GM23248 (cell line): ENCODE data around the gene OR7C2.

Experiments
- EZH2 ChIP-seq: fragments of 200-600 bp; sonication (generic); IDR thresholded peaks from 2 replicates; pipeline ENCODE4 v1.6.1; 2018; ENCODE audit warnings: antibody characterized with exemption, mild to moderate bottlenecking; ENCODE audit not compliant: insufficient read depth, poor library complexity, severe bottlenecking
- EZH2phosphoT487 ChIP-seq: fragments of 200-600 bp; sonication (generic); IDR thresholded peaks from 2 replicates; pipeline ENCODE4 v1.6.1; 2018; ENCODE audit warnings: antibody characterized with exemption, moderate library complexity, mild to moderate bottlenecking, low read depth; ENCODE audit not compliant: insufficient read depth

DNA sequence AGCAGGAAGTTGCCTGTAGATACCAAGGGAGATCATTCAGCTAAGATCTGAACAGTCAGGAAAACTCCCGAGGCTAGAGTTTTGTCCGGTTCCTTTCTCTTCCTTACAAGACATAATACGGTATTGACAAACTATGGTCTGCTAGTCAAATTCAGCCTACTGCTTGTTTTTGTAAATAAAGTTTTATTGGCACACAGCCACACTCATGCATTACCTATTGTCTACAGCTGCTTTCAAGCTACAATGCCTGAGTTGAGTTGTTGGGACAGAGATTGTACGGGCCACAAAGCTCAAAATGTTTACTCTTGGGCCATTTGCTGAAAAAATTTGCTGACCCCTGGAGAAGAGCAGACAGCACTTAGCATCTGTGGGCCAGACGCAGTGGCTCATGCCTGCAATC lies 35.8 kb downstream of the OR7C2 start:
- no peak for TF ChIP-seq EZH2phosphoT487
- TF ChIP-seq EZH2: no peak
